IMR-90 (cell line): ENCODE data around the gene GOLGA6A. TPM values are rescaled to one million over a fixed set of nuclear protein-coding genes. Genes with fewer than 3 reads are reported as not detected.
"Not testable (repeated sequence)": the region's sequence is repeated elsewhere in the genome, so short reads cannot be mapped to it uniquely, and the experiment has no call there.

Experiments used
- ATAC-seq: fragments of 200-7000 bp; cut with Tn5 transposase; 2 replicates; pipeline ENCODE4 v1.9.1; 2020; ENCODE audit warnings: low read depth, mild to moderate bottlenecking, moderate library complexity
- BruUV-seq: library from RNA; stranded (reverse); fragments of 400-500 nt; replicated peaks from 2 replicates; lab custom pipeline; 2021; lab: Mats Ljungman, UMichigan
- CTCF ChIA-PET: fragments of 300-600 bp; formaldehyde crosslinking; extraction: SDS; loops from one replicate; lab custom pipeline; 2021; ENCODE audit warnings: antibody characterized with exemption; lab: Yijun Ruan, JAX
- POLR2A ChIA-PET: fragments of 300-600 bp; sonication (Branson Sonifier 250); formaldehyde crosslinking; loops from one replicate; lab custom pipeline; 2022; ENCODE audit warnings: antibody characterized with exemption; ENCODE audit not compliant: unreplicated experiment; lab: Charles Lee
- DNase-seq: peaks from one replicate; pipeline ENCODE4 v3.0.0; 2013
- H2AFZ ChIP-seq: replicated peaks from 2 replicates; pipeline ENCODE3; 2013; ENCODE audit warnings: low read length, mild to moderate bottlenecking; ENCODE audit not compliant: poor library complexity
- H2AK5ac ChIP-seq: 2 replicates; pipeline ENCODE4 v1.6.1; 2013; ENCODE audit warnings: low read depth, low read length, inconsistent platforms
- H2AK9ac ChIP-seq: replicated peaks from 2 replicates; pipeline ENCODE3; 2013; ENCODE audit warnings: mild to moderate bottlenecking, low read depth, low read length, moderate library complexity; ENCODE audit not compliant: poor library complexity
- H2BK120ac ChIP-seq: 2 replicates; pipeline ENCODE4 v1.6.1; 2013; ENCODE audit warnings: low read depth, low read length, inconsistent platforms
- H2BK15ac ChIP-seq: 3 replicates; pipeline ENCODE4 v1.6.1; 2013; ENCODE audit warnings: low read depth, low read length, inconsistent platforms
- H2BK20ac ChIP-seq: 2 replicates; pipeline ENCODE4 v1.6.1; 2013; ENCODE audit warnings: low read depth, mild to moderate bottlenecking, inconsistent platforms, low read length, moderate library complexity
- H2BK5ac ChIP-seq: 2 replicates; pipeline ENCODE4 v1.6.1; 2013; ENCODE audit warnings: mild to moderate bottlenecking, low read depth, low read length, inconsistent platforms; ENCODE audit not compliant: poor library complexity, severe bottlenecking
- H3K14ac ChIP-seq: replicated peaks from 2 replicates; pipeline ENCODE4 v1.6.1; 2013; ENCODE audit warnings: low read depth, low read length, inconsistent platforms
- H3K18ac ChIP-seq: 2 replicates; pipeline ENCODE4 v1.6.1; 2013; ENCODE audit warnings: low read depth, low read length, control low read depth
- H3K23ac ChIP-seq: 2 replicates; pipeline ENCODE4 v1.6.1; 2013; ENCODE audit warnings: low read depth, low read length, inconsistent platforms
- H3K27ac ChIP-seq: 2 replicates; pipeline ENCODE4 v1.5.1; 2013; ENCODE audit warnings: mild to moderate bottlenecking, control low read depth, low read length; ENCODE audit not compliant: insufficient read depth
- H3K27me3 ChIP-seq: 2 replicates; pipeline ENCODE4 v1.6.1; 2013; ENCODE audit warnings: low read length; ENCODE audit not compliant: control insufficient read depth, insufficient read depth
- H3K36me3 ChIP-seq: 2 replicates; pipeline ENCODE4 v1.6.1; 2013; ENCODE audit warnings: low read length, mixed read lengths; ENCODE audit not compliant: control insufficient read depth, insufficient read depth
- H3K4ac ChIP-seq: 2 replicates; pipeline ENCODE4 v1.6.1; 2013; ENCODE audit warnings: low read depth, low read length, inconsistent platforms
- H3K4me1 ChIP-seq: 2 replicates; pipeline ENCODE4 v1.6.1; 2013; ENCODE audit warnings: low read length, mixed read lengths; ENCODE audit not compliant: control insufficient read depth, insufficient read depth
- H3K4me2 ChIP-seq: 2 replicates; pipeline ENCODE4 v1.6.1; 2013; ENCODE audit warnings: low read depth, mild to moderate bottlenecking, control low read depth, low read length, moderate library complexity
- H3K4me3 ChIP-seq: 2 replicates; pipeline ENCODE4 v1.5.1; 2013; ENCODE audit warnings: low read depth, mild to moderate bottlenecking, control low read depth, low read length, moderate library complexity; ENCODE audit not compliant: insufficient read depth
- H3K56ac ChIP-seq: 2 replicates; pipeline ENCODE4 v1.6.1; 2013; ENCODE audit warnings: low read length, inconsistent platforms; ENCODE audit not compliant: insufficient read depth; ENCODE audit errors: extremely low read depth
- H3K79me1 ChIP-seq, 2 experiments: 2 replicates each; pipeline ENCODE4 v1.6.1; 2013; ENCODE audit warnings: low read length in 2 of 2, inconsistent platforms in 1 of 2, low read depth in 1 of 2
- H3K9ac ChIP-seq: 2 replicates; pipeline ENCODE4 v1.6.1; 2013; ENCODE audit warnings: low read depth, low read length, control low read depth
- H3K9me1 ChIP-seq: 2 replicates; pipeline ENCODE4 v1.6.1; 2013; ENCODE audit warnings: low read length, inconsistent platforms; ENCODE audit not compliant: insufficient read depth
- H3K9me3 ChIP-seq: 2 replicates; pipeline ENCODE4 v1.6.1; 2013; ENCODE audit warnings: low read length; ENCODE audit not compliant: control insufficient read depth, insufficient read depth
- H4K20me1 ChIP-seq: 2 replicates; pipeline ENCODE4 v1.6.1; 2013; ENCODE audit warnings: low read length, inconsistent platforms; ENCODE audit not compliant: insufficient read depth
- H4K5ac ChIP-seq: 2 replicates; pipeline ENCODE4 v1.6.1; 2013; ENCODE audit warnings: mild to moderate bottlenecking, low read depth, low read length, control low read depth
- H4K8ac ChIP-seq, 2 experiments: 2 replicates each; pipeline ENCODE4 v1.6.1; 2013; ENCODE audit warnings: low read depth in 2 of 2, low read length in 2 of 2, control low read depth in 1 of 2, inconsistent platforms in 1 of 2
- H4K91ac ChIP-seq: 2 replicates; pipeline ENCODE4 v1.6.1; 2013; ENCODE audit warnings: low read depth, low read length, inconsistent platforms; ENCODE audit not compliant: insufficient read depth
- WGBS, 2 experiments: methylation state at CpG; one replicate each; pipeline versions ENCODE4 v1.1.5 to v1.1.7; 2013; ENCODE audit warnings: missing lambda C conversion rate in 2 of 2; ENCODE audit not compliant: insufficient read length in 1 of 2; ENCODE audit errors: extremely low coverage in 2 of 2; 5-methylcytosine and 5-hydroxymethylcytosine counted together
- dilution Hi-C: fragments of 300-500 bp; cut with HindIII; formaldehyde crosslinking; loops from one replicate; pipeline ENCODE4 v1.14.3; 2018; ENCODE audit warnings: low sequenced_read_pairs; ENCODE audit not compliant: unreplicated experiment
- in situ Hi-C: fragments of 300-500 bp; cut with MboI; formaldehyde crosslinking; loops from 3 replicates; pipeline ENCODE4 v1.14.3; 2019; ENCODE audit warnings: low sequenced_read_pairs, inconsistent platforms, mixed read lengths
- intact Hi-C: fragments of 100-400 bp; cut with micrococcal nuclease; formaldehyde crosslinking; loops from 2 replicates; pipeline ENCODE4 v1.10.0; 2022
- polyA plus RNA-seq, 3 experiments: library from polyadenylated mRNA; depleted of rRNA; stranded (reverse); fragments of >200 nt; gene quantifications; 2 replicates each; pipeline ENCODE4 v1.2.3, GENCODE V29; 2012; ENCODE audit warnings: low replicate concordance in 1 of 3
- total RNA-seq: library from RNA; depleted of rRNA; stranded (reverse); fragments of >200 nt; gene quantifications from 2 replicates; pipeline ENCODE4 v1.2.3, GENCODE V29; 2012

GOLGA6A gene
- total and polyA plus RNA-seq, 2 of the 4 experiments (the other 2 are of a cell fraction), result not detected

DNA sequence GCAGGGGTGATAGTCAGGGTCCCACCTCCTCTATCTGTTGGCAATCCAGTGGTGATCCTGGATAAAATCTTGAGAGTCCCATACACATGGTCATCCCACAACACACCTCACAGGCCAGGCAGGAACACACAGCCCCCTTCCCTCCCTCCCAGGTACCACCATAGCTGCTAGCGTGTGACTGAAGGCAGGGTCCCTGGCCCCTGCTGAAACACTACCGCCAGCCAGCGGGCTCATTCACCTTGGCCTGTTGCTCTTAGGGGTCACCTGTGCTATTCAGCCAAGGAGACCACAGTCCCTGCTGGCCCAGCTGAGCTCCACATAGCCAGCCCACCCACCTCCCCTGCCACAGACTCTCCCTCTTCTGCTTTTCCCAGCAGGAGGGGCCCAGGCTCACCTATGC is 18.2 kb downstream of the GOLGA6A start:
- H2BK20ac ChIP-seq, H2AK5ac ChIP-seq, H3K4me3 ChIP-seq, H3K4me1 ChIP-seq, BruUV-seq, H2AK9ac ChIP-seq, H3K14ac ChIP-seq, H4K91ac ChIP-seq, H3K36me3 ChIP-seq, H3K9ac ChIP-seq, ATAC-seq, H3K56ac ChIP-seq, intact Hi-C loops, H3K9me1 ChIP-seq, H2BK15ac ChIP-seq, H2BK120ac ChIP-seq, H3K79me1 ChIP-seq, H4K5ac ChIP-seq, H4K20me1 ChIP-seq, DNase-seq, H3K4me2 ChIP-seq, dilution Hi-C loops, in situ Hi-C loops, POLR2A ChIA-PET, H4K8ac ChIP-seq, H3K18ac ChIP-seq, H3K27ac ChIP-seq, CTCF ChIA-PET, H2BK5ac ChIP-seq, H3K4ac ChIP-seq, H3K23ac ChIP-seq, H3K9me3 ChIP-seq, H2AFZ ChIP-seq: not testable (repeated sequence)
- 80% methylated on average over 1 of the region's 3 CpGs; no CpG with 5 or more reads in 1 of the 2 experiments for WGBS, 2 experiments
- peaks cover 22% of the 10 kb centered on the region for H3K27me3 ChIP-seq

DNA sequence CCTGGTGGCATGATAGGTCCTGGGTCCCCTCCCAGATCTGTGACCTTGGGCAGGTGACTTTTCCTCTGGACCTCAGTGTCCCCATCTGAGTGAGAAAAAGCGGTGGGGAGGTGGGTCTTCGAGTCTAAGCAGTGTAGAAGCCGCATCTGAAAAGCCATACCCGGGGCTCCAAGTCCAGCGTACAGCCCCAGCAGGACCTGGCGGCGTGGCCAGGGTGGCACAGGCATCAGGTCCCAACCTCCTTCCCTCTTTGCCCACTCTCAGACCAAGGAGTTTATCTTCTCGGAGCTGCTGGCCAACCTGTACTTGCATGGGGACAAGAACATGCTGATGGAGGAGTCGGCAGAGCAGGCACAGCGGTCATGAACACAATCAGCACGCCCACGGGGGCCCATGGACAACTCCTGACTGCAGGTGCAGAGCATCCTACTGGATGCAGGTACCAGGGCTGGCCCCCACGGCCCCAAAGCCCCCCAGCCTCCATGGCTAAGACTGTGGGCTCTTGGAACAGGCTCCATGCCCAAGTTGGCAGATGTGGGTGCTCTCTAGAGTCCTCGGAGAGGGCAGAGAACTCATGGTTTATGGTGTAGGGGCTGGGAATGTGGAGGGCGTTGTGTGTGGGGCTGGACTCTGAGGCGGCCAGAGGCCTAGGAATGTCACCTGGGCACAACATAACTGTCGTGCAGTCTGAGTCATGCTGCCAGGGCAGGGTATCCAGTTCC is 18.8 kb downstream of the GOLGA6A start:
- H2BK20ac ChIP-seq, H2AK5ac ChIP-seq, H2BK120ac ChIP-seq, DNase-seq, H2BK5ac ChIP-seq, H4K91ac ChIP-seq, POLR2A ChIA-PET, H3K4me3 ChIP-seq, H4K8ac ChIP-seq, H3K18ac ChIP-seq, H4K20me1 ChIP-seq, H2AFZ ChIP-seq, H3K14ac ChIP-seq, H4K5ac ChIP-seq, H3K36me3 ChIP-seq, dilution Hi-C loops, H3K4ac ChIP-seq, H3K56ac ChIP-seq, H3K4me2 ChIP-seq, intact Hi-C loops, H3K9me3 ChIP-seq, ATAC-seq, in situ Hi-C loops, H3K27ac ChIP-seq, H3K9ac ChIP-seq, H2AK9ac ChIP-seq, H3K79me1 ChIP-seq, H3K9me1 ChIP-seq, CTCF ChIA-PET, BruUV-seq, H3K4me1 ChIP-seq, H2BK15ac ChIP-seq, H3K23ac ChIP-seq: not testable (repeated sequence)
- peaks cover 27% of the 10 kb centered on the region for H3K27me3 ChIP-seq
- WGBS, 2 experiments, result no CpG with 5 or more reads among the region's 17 CpGs
